ENCODE data around the gene SOCS6.

The SOCS6 gene

GRCh38 chr18:70276416-70277191 lies 12.2 kb upstream of the SOCS6 start:
- H4K20me1 ChIP-seq (ENCODE audit: insufficient read depth), result no peaks in the 10 kb centered on the region
- H3K4me3 ChIP-seq (IDR thresholded peaks at IDR 0.05; ENCODE audit: insufficient read depth, low read depth, low read length), result no peak overlapping the region
- H3K79me2 ChIP-seq (ENCODE audit: insufficient read depth, low read depth), result no peaks in the 10 kb centered on the region
- no peak for TF ChIP-seq CTCF (conservative IDR thresholded peaks at IDR 0.05; ENCODE audit: low read depth, low read length)
- no peaks in the 10 kb centered on the region for H3K27me3 ChIP-seq (ENCODE audit: insufficient read depth, low read depth)
- H3K27ac ChIP-seq, result no peak overlapping the region
- H3K4me1 ChIP-seq (ENCODE audit: low read depth, poor library complexity, severe bottlenecking), result no peaks in the 10 kb centered on the region
- no peak overlapping the region for H3K9ac ChIP-seq
- H2AFZ ChIP-seq (ENCODE audit: low read depth), result no peak overlapping the region
- no peak overlapping the region for H3K4me2 ChIP-seq
- H3K36me3 ChIP-seq (ENCODE audit: insufficient read depth), result no peaks in the 10 kb centered on the region

GRCh38 chr18:70279470-70279869 lies 9.4 kb upstream of the SOCS6 start:
- Histone ChIP-seq H3K9ac (no peak overlapping the region), H2AFZ (ENCODE audit: low read depth) (no peak overlapping the region)

GRCh38 chr18:70280007-70280925 lies 8.6 kb upstream of the SOCS6 start:
- no peak overlapping the region for H3K4me2 ChIP-seq
- no peaks in the 10 kb centered on the region for H4K20me1 ChIP-seq (ENCODE audit: insufficient read depth)
- H3K4me1 ChIP-seq (ENCODE audit: low read depth, poor library complexity, severe bottlenecking), result no peaks in the 10 kb centered on the region
- H3K79me2 ChIP-seq (ENCODE audit: insufficient read depth, low read depth), result no peaks in the 10 kb centered on the region
- no peak overlapping the region for H3K27ac ChIP-seq
- H3K4me3 ChIP-seq (IDR thresholded peaks at IDR 0.05; ENCODE audit: insufficient read depth, low read depth, low read length), result no peak overlapping the region
- no peak overlapping the region for H3K9ac ChIP-seq
- H3K27me3 ChIP-seq (ENCODE audit: insufficient read depth, low read depth), result no peaks in the 10 kb centered on the region
- no peak for TF ChIP-seq CTCF (conservative IDR thresholded peaks at IDR 0.05; ENCODE audit: low read depth, low read length)
- H3K36me3 ChIP-seq (ENCODE audit: insufficient read depth), result no peaks in the 10 kb centered on the region
- H2AFZ ChIP-seq (ENCODE audit: low read depth), result no peak overlapping the region

More at GRCh38 chr18:70279470-70279869, 9.4 kb upstream of the SOCS6 start:
- no peaks in the 10 kb centered on the region for H3K4me1 ChIP-seq (ENCODE audit: low read depth, poor library complexity, severe bottlenecking)
- no peaks in the 10 kb centered on the region for H3K36me3 ChIP-seq (ENCODE audit: insufficient read depth)
- no peaks in the 10 kb centered on the region for H3K27me3 ChIP-seq (ENCODE audit: insufficient read depth, low read depth)
- H3K27ac ChIP-seq, result no peak overlapping the region
- H4K20me1 ChIP-seq (ENCODE audit: insufficient read depth), result no peaks in the 10 kb centered on the region
- no peak overlapping the region for H3K4me2 ChIP-seq
- no peaks in the 10 kb centered on the region for H3K79me2 ChIP-seq (ENCODE audit: insufficient read depth, low read depth)
- no peak overlapping the region for H3K4me3 ChIP-seq (IDR thresholded peaks at IDR 0.05; ENCODE audit: insufficient read depth, low read depth, low read length)
- no peak for TF ChIP-seq CTCF (conservative IDR thresholded peaks at IDR 0.05; ENCODE audit: low read depth, low read length)

- Histone ChIP-seq H3K4me2 (no peak overlapping the region), H3K4me1 (ENCODE audit: low read depth, poor library complexity, severe bottlenecking) (peaks cover 1% of the 10 kb centered on the region), H2AFZ (ENCODE audit: low read depth) (no peak overlapping the region), H3K4me3 (IDR thresholded peaks at IDR 0.05; ENCODE audit: insufficient read depth, low read depth, low read length) (no peak overlapping the region), H3K79me2 (ENCODE audit: insufficient read depth, low read depth) (peaks cover 6% of the 10 kb centered on the region), H3K27me3 (ENCODE audit: insufficient read depth, low read depth) (no peaks in the 10 kb centered on the region), H3K27ac (no peak overlapping the region), H3K36me3 (ENCODE audit: insufficient read depth) (no peaks in the 10 kb centered on the region), H4K20me1 (ENCODE audit: insufficient read depth) (no peaks in the 10 kb centered on the region), H3K9ac (no peak overlapping the region)
- TF ChIP-seq CTCF (conservative IDR thresholded peaks at IDR 0.05; ENCODE audit: low read depth, low read length), result no peak
Measured at GRCh38 chr18:70284976-70285620, 3.7 kb upstream of the SOCS6 start.
